Activated CD8-positive, alpha-beta memory T cell treated with anti-CD3 and anti-CD28 coated beads, Interleukin-2, amount 50 U/mL, for 48 hours (primary cell): ENCODE measurements around the gene ABCD1.
"Not testable (repeated sequence)": the region's sequence is repeated elsewhere in the genome, so short reads cannot be mapped to it uniquely, and the experiment has no call there.

Source experiments
- DNase-seq: peaks from one replicate; pipeline ENCODE4 v3.0.0-alpha.2; 2020

Gene ABCD1

DNA sequence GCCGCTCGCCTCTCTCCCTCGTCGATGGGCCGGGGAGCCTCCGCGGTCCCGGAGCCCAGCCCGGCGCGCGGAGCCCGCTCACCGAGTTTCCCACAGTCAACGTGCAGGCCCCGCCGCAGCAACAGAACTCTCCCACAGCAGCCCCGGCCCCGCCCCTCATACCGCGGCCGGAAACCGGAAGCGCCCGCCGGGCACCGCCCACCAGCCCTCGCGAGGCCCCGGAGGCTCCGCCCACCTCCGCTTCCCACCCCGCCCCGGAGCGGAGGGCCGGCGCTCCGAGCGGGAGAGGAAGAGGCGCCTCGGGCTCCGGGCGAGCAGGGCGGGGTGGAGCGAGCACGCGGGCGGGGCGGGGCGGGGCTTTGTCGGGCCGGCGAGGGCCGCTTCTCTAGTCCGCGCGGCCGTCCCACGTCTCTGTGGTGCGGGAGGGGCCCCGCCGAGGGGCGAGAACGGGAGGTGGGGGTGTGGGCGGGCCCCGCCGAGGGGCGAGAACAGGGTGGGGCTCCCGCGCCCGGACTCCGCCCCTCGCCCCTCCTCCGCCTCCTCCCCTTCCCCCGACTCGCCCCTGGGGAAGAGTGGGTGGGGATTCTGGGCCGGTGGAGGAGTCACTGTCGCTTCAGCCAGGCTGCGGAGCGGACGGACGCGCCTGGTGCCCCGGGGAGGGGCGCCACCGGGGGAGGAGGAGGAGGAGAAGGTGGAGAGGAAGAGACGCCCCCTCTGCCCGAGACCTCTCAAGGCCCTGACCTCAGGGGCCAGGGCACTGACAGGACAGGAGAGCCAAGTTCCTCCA lies at the start of gene ABCD1, which contains the start of gene BCAP31:
Gene ABCD1, plus strand, starts transcription at position 605 of the 787 bp plus-strand sequence. CDS start 411 bp downstream, outside the sequence.
Gene BCAP31, minus strand, starts transcription at position 136 of the 787 bp plus-strand sequence. CDS start 1,143 bp downstream, outside the sequence.
- DNase-seq: peak; percentile 90

- no peak for DNase-seq
Observed at GRCh38 chrX:153681175-153681574, 43.5 kb upstream of the ABCD1 start.

GRCh38 chrX:153683486-153683885 lies 41.2 kb upstream of the ABCD1 start:
- DNase-seq: not testable (repeated sequence)

DNA sequence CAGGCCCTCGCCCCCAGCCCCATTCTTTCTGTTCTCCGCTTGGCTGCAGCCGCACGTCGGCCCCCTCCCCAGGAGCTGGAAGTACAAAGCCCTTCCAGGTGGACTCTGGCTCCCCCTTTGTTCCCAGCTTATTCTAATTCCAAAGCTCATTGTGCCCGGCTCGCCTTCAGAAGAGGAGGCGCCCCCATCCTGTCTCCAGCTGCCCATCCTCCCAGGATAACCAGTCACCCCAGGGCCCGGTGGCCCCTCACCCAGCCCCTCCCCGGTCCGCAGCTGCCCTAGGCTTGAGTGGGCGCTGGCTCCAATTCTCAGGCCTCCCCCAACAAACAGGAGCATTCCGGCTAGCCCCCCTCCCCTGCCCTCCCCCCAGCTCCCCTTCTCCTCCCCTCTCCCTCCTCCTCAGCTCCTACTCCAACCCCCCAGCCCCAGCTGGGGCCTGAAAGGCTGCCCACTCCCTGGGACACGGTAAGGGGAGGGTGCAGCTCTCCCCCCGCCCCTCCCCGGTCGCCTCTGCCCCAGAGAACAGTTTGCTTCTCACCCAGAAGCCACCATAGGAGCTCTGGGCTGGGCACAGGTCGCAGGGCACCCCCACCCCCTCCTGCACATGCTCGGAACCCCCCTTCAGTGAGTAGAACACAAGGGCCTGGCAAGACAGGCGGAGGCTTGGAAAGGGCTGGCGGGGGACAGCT lies 40.0 kb upstream of the ABCD1 start:
- no peak for DNase-seq

DNA sequence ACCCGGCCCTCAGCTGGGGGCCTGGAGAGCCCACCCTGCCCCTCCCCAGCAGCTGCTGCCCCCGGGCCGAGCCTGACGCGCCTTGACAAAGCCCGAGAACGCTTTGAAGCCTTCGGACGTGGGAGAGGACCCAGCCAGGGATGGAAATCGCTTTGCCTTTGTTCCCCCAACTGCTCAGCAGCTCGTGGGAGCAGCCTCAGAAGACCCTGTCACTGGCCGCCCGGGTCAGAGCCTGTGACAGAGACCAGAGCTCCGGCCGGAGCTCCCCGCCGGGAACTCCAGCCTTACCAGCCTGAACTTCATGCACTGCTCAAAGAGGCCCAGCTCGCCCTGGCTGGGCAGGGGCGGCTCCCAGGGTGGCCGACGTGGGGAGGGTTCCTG lies 39.5 kb upstream of the ABCD1 start:
- DNase-seq: no peak

GRCh38 chrX:153685751-153686696 lies 38.6 kb upstream of the ABCD1 start:
- no peak for DNase-seq

GRCh38 chrX:153686711-153687110 lies 37.9 kb upstream of the ABCD1 start:
- DNase-seq: no peak

GRCh38 chrX:153687121-153688039 lies 37.3 kb upstream of the ABCD1 start, which contains the start of gene SLC6A8:
SLC6A8 (plus strand) TSS chrX:153687926; CDS start chrX:153688575, 649 bp downstream.
- DNase-seq: no peak

DNA sequence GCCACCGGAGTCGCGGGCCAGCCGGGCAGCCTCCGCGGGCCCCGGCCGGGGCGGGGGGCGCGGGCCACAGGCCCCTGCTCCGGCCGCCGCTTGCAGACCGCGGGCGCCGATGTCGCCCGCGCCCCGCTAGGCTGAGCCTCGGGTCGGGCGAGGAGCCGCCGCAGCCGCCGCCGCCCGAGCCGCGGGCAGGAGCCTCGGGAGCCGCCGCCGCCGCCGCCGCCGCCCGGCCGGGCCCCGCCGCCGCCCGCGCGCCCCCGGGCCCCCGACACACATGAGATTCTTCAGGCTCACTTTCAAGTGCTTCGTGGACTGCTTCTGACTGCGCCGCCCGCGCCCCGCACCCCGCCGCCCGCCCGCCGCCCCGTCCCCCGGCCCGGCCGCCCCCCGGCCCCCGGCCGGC lies 36.6 kb upstream of the ABCD1 start:
- DNase-seq: no peak

DNA sequence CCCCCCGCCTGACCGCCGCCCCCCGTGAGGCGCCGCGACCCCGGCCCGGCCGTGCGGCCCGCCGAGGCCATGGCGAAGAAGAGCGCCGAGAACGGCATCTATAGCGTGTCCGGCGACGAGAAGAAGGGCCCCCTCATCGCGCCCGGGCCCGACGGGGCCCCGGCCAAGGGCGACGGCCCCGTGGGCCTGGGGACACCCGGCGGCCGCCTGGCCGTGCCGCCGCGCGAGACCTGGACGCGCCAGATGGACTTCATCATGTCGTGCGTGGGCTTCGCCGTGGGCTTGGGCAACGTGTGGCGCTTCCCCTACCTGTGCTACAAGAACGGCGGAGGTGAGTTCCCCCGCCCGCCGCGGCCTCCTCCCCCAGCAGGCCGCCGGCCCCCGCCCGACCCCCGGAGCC lies 36.1 kb upstream of the ABCD1 start:
- no peak for DNase-seq

GRCh38 chrX:153688911-153689590 lies 35.6 kb upstream of the ABCD1 start:
- no peak for DNase-seq

DNA sequence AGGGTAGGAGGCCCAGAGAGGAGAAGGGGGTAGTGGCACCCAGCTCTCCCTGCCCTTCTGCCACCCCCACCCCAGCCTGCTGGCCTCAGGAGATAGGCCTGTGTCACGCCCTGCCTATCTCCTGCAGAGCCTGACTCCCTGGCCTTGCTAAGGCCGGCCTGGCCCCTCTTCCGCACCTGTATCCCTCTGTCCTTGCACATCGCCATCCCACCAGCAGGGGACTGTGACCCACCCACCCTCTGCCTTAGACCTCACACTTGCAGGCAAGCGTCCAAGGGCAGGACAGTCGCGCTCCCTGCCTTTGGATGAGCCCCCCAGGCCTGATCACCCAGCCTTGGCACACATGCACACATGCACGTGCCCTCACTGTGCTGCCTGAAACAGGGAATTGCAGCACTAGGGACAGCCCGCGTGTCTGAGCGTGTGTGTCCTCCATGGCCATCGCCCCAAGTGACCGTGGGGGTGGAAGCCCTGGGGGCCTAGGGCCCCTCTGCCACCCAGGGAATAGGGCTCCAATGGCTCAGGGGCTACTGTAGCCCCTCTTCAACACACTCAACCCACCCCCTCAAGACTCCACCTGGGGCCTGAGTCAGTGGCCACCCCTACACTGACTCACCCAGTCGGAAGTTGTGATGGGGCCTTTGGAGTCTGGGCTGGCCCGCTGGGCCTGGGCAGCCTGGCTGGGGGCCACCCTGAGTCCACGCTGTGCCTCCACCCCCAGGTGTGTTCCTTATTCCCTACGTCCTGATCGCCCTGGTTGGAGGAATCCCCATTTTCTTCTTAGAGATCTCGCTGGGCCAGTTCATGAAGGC lies 34.8 kb upstream of the ABCD1 start:
- DNase-seq: no peak

- DNase-seq: no peak
Observed at GRCh38 chrX:153690466-153690865, 34.2 kb upstream of the ABCD1 start.

DNA sequence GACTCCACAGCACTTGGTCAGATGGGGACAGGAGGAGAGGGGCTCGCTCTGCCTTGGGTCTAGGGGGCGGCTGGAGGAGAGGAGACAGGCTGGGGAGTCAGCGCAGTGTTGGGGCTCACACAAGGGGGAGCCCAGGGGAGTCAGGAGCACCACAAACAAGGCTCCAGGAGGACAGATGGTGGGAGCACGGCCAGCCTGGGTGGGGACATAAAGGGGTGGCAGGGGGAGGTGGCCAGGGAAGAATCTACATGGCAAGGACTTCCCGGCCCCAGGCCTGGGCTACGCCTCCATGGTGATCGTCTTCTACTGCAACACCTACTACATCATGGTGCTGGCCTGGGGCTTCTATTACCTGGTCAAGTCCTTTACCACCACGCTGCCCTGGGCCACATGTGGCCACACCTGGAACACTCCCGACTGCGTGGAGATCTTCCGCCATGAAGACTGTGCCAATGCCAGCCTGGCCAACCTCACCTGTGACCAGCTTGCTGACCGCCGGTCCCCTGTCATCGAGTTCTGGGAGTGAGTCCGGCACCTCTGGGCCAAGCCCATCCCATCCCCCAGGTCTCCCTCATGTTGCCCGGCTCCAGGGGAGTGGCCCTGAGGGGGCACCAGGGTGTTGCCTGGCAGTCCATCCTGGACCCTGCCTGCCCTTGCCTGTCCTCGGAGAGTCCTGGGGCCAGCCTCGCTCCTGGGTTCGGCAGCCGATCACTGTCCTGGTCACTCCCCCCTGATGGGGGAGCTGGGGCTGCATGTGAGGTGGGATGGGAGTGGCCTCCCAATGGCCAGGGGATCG lies 33.4 kb upstream of the ABCD1 start:
- not testable (repeated sequence) for DNase-seq

- DNase-seq: no peak
Observed at GRCh38 chrX:153692003-153692402, 32.7 kb upstream of the ABCD1 start.

- DNase-seq: no peak
Observed at GRCh38 chrX:153692611-153693156, 32.0 kb upstream of the ABCD1 start.

DNA sequence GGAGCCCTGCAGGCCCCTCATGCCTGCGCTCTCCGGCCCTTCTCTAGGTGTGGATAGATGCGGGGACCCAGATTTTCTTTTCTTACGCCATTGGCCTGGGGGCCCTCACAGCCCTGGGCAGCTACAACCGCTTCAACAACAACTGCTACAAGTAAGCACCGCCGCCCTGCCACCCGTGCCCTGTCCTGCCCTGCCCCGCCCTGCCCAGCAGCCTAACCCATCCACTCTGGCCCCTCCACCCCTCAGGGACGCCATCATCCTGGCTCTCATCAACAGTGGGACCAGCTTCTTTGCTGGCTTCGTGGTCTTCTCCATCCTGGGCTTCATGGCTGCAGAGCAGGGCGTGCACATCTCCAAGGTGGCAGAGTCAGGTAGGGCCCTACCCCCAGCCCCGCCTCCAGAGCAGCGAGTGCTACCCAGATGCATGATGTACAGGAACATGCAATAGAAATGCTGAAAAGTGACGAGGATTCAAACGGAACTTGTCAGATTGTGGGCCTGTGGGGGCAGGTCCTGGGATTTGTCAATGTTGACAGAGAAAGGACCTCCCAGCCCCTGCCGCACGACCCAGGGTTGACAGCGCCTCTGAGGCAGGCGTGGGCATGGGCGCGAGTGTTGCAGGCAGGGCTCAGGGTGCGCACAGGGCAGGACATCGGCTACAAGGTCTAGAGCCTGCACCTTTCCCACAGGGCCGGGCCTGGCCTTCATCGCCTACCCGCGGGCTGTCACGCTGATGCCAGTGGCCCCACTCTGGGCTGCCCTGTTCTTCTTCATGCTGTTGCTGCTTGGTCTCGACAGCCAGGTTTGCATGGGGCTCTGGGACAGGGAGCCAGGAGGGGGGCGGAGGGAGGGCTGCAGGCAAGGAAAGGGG lies 31.2 kb upstream of the ABCD1 start:
- DNase-seq: no peak

DNA sequence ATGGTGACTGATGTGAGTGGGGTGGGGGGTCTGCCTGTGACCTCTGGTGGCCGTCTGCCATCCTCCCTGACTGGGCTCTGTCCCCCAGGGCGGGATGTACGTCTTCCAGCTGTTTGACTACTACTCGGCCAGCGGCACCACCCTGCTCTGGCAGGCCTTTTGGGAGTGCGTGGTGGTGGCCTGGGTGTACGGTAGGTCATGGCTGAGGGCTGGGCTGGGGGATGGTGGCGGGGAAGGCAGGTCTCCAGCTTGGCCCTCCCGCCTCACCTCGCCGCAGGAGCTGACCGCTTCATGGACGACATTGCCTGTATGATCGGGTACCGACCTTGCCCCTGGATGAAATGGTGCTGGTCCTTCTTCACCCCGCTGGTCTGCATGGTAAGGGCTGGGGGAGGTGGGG lies 30.4 kb upstream of the ABCD1 start:
- DNase-seq: not testable (repeated sequence)
